Measurements from ENCODE around the gene WDR55. TPM values are rescaled to one million over a fixed set of nuclear protein-coding genes. Genes with fewer than 3 reads are reported as not detected.
A peak's percentile ranks its signal among the peaks of the same experiment; 100 is the strongest.

The WDR55 gene
- total and polyA plus RNA-seq, 4 donors = 10.0 to 18.2 (median 11.7) TPM

GRCh38 chr5:140628711-140629110 is 36.0 kb upstream of the WDR55 start:
- TF ChIP-seq MAX (IDR thresholded peaks at IDR 0.05) (no peak), HNF4A (conservative IDR thresholded peaks at IDR 0.05) (no peak), YY1 (IDR thresholded peaks at IDR 0.05) (no peak), HNF4G (IDR thresholded peaks at IDR 0.05) (no peak), ZBTB33 (IDR thresholded peaks at IDR 0.05) (no peak), GABPA (IDR thresholded peaks at IDR 0.05 in 1 of 2, conservative IDR thresholded peaks at IDR 0.05 in 1 of 2) (no peak), RXRA (IDR thresholded peaks at IDR 0.05) (no peak), ATF3 (IDR thresholded peaks at IDR 0.05) (no peak), FOXA1 (IDR thresholded peaks at IDR 0.05) (no peak)
- DNase-seq (ENCODE audit: low spot score) = no peak
- WGBS = 36% methylated on average over 1 of the region's 1 CpG
- H3K9me3 ChIP-seq (ENCODE audit: control insufficient read depth in 4 of 4, low read length in 3 of 4) = no peaks in the 10 kb centered on the region
- H3K4me3 ChIP-seq (ENCODE audit: low read depth in 1 of 3, low read length in 3 of 3) = no peak overlapping the region
- H3K9ac ChIP-seq (ENCODE audit: low read depth in 1 of 2, low read length in 2 of 2) = no peak overlapping the region
- peaks cover 0 to 19% (median 7%) of the 10 kb centered on the region in 4 donors for H3K4me1 ChIP-seq (ENCODE audit: control insufficient read depth in 4 of 4, insufficient read depth in 4 of 4, low read length in 3 of 4)
- H3K27me3 ChIP-seq (ENCODE audit: control insufficient read depth in 4 of 4, insufficient read depth in 4 of 4, low read length in 3 of 4) = no peaks in the 10 kb centered on the region
- H3K36me3 ChIP-seq (ENCODE audit: control insufficient read depth in 4 of 4, insufficient read depth in 3 of 4, low read depth in 1 of 4, low read length in 3 of 4) = no peaks in the 10 kb centered on the region
- H3K27ac ChIP-seq (ENCODE audit: low read depth in 1 of 2, low read length in 2 of 2) = no peak overlapping the region

GRCh38 chr5:140630292-140631035 is 34.2 kb upstream of the WDR55 start:
- TF ChIP-seq MAX (IDR thresholded peaks at IDR 0.05) (no peak), ATF3 (IDR thresholded peaks at IDR 0.05) (no peak), JUND (IDR thresholded peaks at IDR 0.05) (no peak), TAF1 (conservative IDR thresholded peaks at IDR 0.05) (no peak), HNF4A (conservative IDR thresholded peaks at IDR 0.05) (no peak), CTCF (IDR thresholded peaks at IDR 0.05; ENCODE audit: low read depth, low read length, missing input control) (no peak), FOXA2 (IDR thresholded peaks at IDR 0.05) (no peak), HNF4G (IDR thresholded peaks at IDR 0.05) (no peak)
- Histone ChIP-seq H3K36me3 (ENCODE audit: control insufficient read depth in 4 of 4, insufficient read depth in 3 of 4, low read depth in 1 of 4, low read length in 3 of 4) (no peaks in the 10 kb centered on the region), H3K27me3 (ENCODE audit: control insufficient read depth in 4 of 4, insufficient read depth in 4 of 4, low read length in 3 of 4) (no peaks in the 10 kb centered on the region), H3K9me3 (ENCODE audit: control insufficient read depth in 4 of 4, low read length in 3 of 4) (no peaks in the 10 kb centered on the region), H3K4me3 (ENCODE audit: low read depth in 1 of 3, low read length in 3 of 3) (peak overlapping the region; percentile 66 to 85 (median 71)), H3K27ac (ENCODE audit: low read depth in 1 of 2, low read length in 2 of 2) (peak overlapping the region; percentile 82 to 90), H3K9ac (ENCODE audit: low read depth in 1 of 2, low read length in 2 of 2) (peak overlapping the region; percentile 83 to 89), H3K4me1 (ENCODE audit: control insufficient read depth in 4 of 4, insufficient read depth in 4 of 4, low read length in 3 of 4) (peaks cover 0 to 23% (median 13%) of the 10 kb centered on the region in 4 donors)
- no peak for DNase-seq (ENCODE audit: low spot score)
- WGBS = 49% methylated on average over 2 of the region's 2 CpGs

Measured in liver (tissue), 9 donors.